Measurements from ENCODE around the gene PREX1.

Gene PREX1

GRCh38 chr20:48592107-48592940 lies 235.5 kb downstream of the PREX1 start:
- no peak for TF ChIP-seq CTCF (conservative IDR thresholded peaks at IDR 0.05; ENCODE audit: low read length)
- H3K4me3 ChIP-seq (ENCODE audit: low read length), result no peak overlapping the region
- no peak for DNase-seq (ENCODE audit: low read depth)

- DNase-seq (ENCODE audit: low read depth), result no peak
- TF ChIP-seq CTCF (conservative IDR thresholded peaks at IDR 0.05; ENCODE audit: low read length), result no peak
- no peak overlapping the region for H3K4me3 ChIP-seq (ENCODE audit: low read length)
Measured at GRCh38 chr20:48586730-48587129, 241.1 kb downstream of the PREX1 start.

GRCh38 chr20:48585061-48585870 lies 242.5 kb downstream of the PREX1 start:
- TF ChIP-seq CTCF (conservative IDR thresholded peaks at IDR 0.05; ENCODE audit: low read length), result no peak
- no peak overlapping the region for H3K4me3 ChIP-seq (ENCODE audit: low read length)

GRCh38 chr20:48584391-48585060 lies 243.3 kb downstream of the PREX1 start:
- no peak for DNase-seq (ENCODE audit: low read depth)
- H3K4me3 ChIP-seq (ENCODE audit: low read length), result no peak overlapping the region
- no peak for TF ChIP-seq CTCF (conservative IDR thresholded peaks at IDR 0.05; ENCODE audit: low read length)

More at GRCh38 chr20:48585061-48585870, 242.5 kb downstream of the PREX1 start:
- no peak for DNase-seq (ENCODE audit: low read depth)

- no peak for TF ChIP-seq CTCF (conservative IDR thresholded peaks at IDR 0.05; ENCODE audit: low read length)
- no peak overlapping the region for H3K4me3 ChIP-seq (ENCODE audit: low read length)
- DNase-seq (ENCODE audit: low read depth), result no peak
Measured at GRCh38 chr20:48583801-48584200, 244.0 kb downstream of the PREX1 start.

- no peak overlapping the region for H3K4me3 ChIP-seq (ENCODE audit: low read length)
- TF ChIP-seq CTCF (conservative IDR thresholded peaks at IDR 0.05; ENCODE audit: low read length), result no peak
- DNase-seq (ENCODE audit: low read depth), result no peak
Measured at GRCh38 chr20:48583171-48583570, 244.6 kb downstream of the PREX1 start.

All from AG10803 (cell line).